Loucy (cell line): ENCODE measurements around the gene SLC4A5.

Source experiments
- EZH2phosphoT487 ChIP-seq: fragments of 200-600 bp; IDR thresholded peaks from 2 replicates; pipeline ENCODE4 v1.6.1; 2018; ENCODE audit warnings: antibody characterized with exemption, mild to moderate bottlenecking, moderate library complexity, borderline replicate concordance
- TF ChIP-seq, protein P1 (sequence below): fragments of 200-600 bp; sonication (generic); conservative IDR thresholded peaks from 2 replicates; pipeline ENCODE4 v1.5.1; 2014; ENCODE audit warnings: mild to moderate bottlenecking, antibody characterized with exemption, low read length

DNA sequence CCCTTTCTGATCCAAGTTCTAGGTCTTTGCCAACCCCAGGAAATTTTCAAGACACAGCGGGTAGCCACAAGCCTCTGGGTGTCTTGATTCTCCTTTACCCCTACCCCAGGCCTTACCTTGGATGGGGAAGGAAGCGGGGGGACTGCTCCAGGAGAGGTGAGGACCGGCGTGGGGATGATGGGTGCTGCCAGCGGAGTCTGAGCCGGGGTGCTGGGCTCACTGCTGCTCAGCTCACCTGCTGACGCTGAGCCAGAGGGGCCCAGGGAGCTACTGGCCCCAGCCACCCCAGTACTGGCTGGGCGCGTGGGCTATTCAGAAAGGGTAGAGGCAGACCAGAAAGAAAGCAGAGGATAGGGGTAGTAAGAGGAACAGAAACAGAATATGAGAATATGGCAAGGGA, 28.2 kb upstream of the SLC4A5 start:
- TF ChIP-seq, protein P1, sequence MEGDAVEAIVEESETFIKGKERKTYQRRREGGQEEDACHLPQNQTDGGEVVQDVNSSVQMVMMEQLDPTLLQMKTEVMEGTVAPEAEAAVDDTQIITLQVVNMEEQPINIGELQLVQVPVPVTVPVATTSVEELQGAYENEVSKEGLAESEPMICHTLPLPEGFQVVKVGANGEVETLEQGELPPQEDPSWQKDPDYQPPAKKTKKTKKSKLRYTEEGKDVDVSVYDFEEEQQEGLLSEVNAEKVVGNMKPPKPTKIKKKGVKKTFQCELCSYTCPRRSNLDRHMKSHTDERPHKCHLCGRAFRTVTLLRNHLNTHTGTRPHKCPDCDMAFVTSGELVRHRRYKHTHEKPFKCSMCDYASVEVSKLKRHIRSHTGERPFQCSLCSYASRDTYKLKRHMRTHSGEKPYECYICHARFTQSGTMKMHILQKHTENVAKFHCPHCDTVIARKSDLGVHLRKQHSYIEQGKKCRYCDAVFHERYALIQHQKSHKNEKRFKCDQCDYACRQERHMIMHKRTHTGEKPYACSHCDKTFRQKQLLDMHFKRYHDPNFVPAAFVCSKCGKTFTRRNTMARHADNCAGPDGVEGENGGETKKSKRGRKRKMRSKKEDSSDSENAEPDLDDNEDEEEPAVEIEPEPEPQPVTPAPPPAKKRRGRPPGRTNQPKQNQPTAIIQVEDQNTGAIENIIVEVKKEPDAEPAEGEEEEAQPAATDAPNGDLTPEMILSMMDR = no peak
- no peak for TF ChIP-seq EZH2phosphoT487
